ENCODE results near the gene NUP43. TPM values are rescaled to one million over a fixed set of nuclear protein-coding genes. Genes with fewer than 3 reads are reported as not detected.
"Not testable (repeated sequence)": the region's sequence is repeated elsewhere in the genome, so short reads cannot be mapped to it uniquely, and the experiment has no call there.

The NUP43 gene
- total and polyA plus RNA-seq, 9 donors, result 8.9 to 37.3 (median 25.8) TPM

DNA sequence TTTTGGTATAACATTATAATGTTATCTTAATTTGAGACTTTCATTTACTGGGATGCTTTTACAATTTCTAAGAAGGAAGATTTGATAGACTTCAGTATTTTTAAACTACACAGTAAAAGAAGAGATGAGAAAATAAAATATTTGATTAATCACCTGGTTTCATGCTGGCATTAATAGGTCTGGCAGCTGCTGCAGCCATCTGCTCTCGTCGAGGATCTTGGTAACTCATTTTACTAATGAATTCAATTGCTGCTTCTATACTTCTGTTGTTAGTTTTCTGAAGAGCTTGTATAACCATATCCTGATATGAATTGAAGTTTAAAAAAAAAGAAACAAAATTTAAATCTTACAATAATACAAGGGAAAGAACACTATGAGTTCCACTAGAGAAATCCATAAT, 51.4 kb downstream of the NUP43 start:
- Histone ChIP-seq H3K27me3 (no peaks in the 10 kb centered on the region), H3K9me3 (no peaks in the 10 kb centered on the region), H3K4me1 (ENCODE audit: insufficient read depth) (peaks cover 2% of the 10 kb centered on the region), H3K4me3 (no peak overlapping the region), H3K27ac (no peak overlapping the region), H3K36me3 (no peaks in the 10 kb centered on the region)
- intact Hi-C loops (cut with DNase I), result no loop called here
- no peak for DNase-seq
- no peak for TF ChIP-seq CTCF (IDR thresholded peaks at IDR 0.05)
- no peak for TF ChIP-seq POLR2A (IDR thresholded peaks at IDR 0.05)
- TF ChIP-seq EP300 (IDR thresholded peaks at IDR 0.05), result no peak
- WGBS, 3 donors, result 60 to 70% (median 68%) methylated on average over 2 of the region's 2 CpGs

- no peaks in the 10 kb centered on the region for H3K4me1 ChIP-seq (ENCODE audit: insufficient read depth)
- no peak overlapping the region for H3K4me3 ChIP-seq
- no peak for TF ChIP-seq EP300 (IDR thresholded peaks at IDR 0.05)
- H3K27ac ChIP-seq, result no peak overlapping the region
- intact Hi-C loops (cut with DNase I), result no loop called here
- no peaks in the 10 kb centered on the region for H3K9me3 ChIP-seq
- WGBS, 3 donors, result 95 to 98% (median 96%) methylated on average over 2 of the region's 2 CpGs
- no peaks in the 10 kb centered on the region for H3K36me3 ChIP-seq
- no peaks in the 10 kb centered on the region for H3K27me3 ChIP-seq
- no peak for DNase-seq
Observed at GRCh38 chr6:149691201-149691600, 55.1 kb downstream of the NUP43 start.

DNA sequence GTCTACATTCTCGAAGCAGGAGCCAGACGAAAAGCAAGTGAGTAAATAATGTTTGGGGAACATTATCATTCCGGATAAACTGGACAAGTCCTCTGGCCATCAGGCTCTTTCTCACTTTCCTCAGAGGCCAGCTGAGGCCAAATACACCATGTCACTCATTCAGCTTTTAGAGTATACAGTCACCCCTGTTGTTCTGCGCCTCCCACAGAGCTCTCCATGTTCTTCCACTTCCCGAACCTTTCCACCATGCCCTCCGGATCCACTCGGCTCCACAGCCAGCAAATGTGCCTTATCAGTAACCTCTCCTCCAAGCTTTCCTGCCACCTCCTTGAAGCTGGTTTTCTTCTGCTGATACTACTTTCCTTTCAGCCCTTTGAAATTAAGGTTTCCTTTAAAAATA, 60.1 kb downstream of the NUP43 start:
- Histone ChIP-seq H3K9me3 (no peaks in the 10 kb centered on the region), H3K4me1 (ENCODE audit: insufficient read depth) (no peaks in the 10 kb centered on the region), H3K27me3 (no peaks in the 10 kb centered on the region), H3K4me3 (no peak overlapping the region), H3K36me3 (no peaks in the 10 kb centered on the region), H3K27ac (no peak overlapping the region)
- intact Hi-C loops (cut with DNase I), result no loop called here
- WGBS, 3 donors, result 68 to 73% (median 70%) methylated on average over 7 of the region's 7 CpGs
- TF ChIP-seq EP300 (IDR thresholded peaks at IDR 0.05) (no peak), POLR2A (IDR thresholded peaks at IDR 0.05) (no peak), CTCF (IDR thresholded peaks at IDR 0.05) (no peak)
- no peak for DNase-seq

DNA sequence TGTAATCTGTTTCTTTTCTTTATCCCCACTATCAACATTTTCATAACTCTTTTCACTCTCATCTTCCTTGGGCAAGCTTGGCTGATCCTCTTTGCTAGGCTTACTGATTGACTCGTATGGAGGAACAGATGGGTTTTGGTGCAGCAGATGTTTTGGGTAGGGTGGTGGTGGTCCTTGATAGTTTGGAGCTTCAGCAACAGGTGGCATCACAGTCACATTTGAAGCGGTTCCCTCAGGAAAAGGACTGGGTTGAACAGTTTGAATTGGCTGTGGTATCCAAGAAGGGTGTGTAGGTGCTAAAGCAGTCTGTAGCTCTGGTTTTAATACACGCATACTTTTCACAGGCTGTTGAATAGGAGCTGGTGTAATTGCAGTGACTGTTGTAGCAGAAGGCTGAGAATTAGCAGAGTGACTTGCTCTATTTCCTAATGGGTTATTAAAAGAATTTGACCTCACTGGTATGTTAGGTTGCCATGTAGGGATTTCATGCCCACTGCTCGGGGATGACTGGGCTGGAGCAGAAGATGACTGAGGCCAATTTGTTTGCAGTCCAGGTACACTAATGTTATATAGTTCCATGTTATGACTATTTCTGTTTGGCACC, 63.0 kb downstream of the NUP43 start:
- H3K9me3 ChIP-seq, result no peaks in the 10 kb centered on the region
- intact Hi-C loops (cut with DNase I), result no loop called here
- no peaks in the 10 kb centered on the region for H3K27me3 ChIP-seq
- H3K4me1 ChIP-seq (ENCODE audit: insufficient read depth), result no peaks in the 10 kb centered on the region
- WGBS, 3 donors, result 92 to 95% (median 93%) methylated on average over 4 of the region's 4 CpGs
- no peak overlapping the region for H3K27ac ChIP-seq
- TF ChIP-seq EP300 (IDR thresholded peaks at IDR 0.05), result no peak
- TF ChIP-seq CTCF (IDR thresholded peaks at IDR 0.05), result no peak
- no peak for TF ChIP-seq POLR2A (IDR thresholded peaks at IDR 0.05)
- DNase-seq, result no peak
- no peaks in the 10 kb centered on the region for H3K36me3 ChIP-seq
- no peak overlapping the region for H3K4me3 ChIP-seq

DNA sequence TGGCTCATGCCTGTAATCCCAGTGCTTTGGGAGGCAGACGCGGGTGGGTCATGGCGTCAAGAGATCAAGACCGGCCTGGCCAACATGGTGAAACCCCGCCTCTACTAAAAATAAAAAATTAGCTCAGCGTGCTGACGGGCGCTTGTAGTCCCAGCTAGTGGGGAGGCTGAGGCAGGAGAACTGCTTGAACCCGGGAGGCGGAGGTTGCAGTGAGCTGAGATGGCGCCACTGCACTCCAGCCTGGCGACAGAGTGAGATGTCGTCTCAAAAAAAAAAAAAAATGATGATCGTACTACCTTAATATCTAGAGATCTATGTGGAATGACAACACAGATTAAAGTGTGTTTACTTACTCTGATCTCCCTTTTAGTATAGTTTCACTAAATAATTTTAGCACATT, 64.5 kb downstream of the NUP43 start:
- H3K4me3 ChIP-seq; intact Hi-C loops (cut with DNase I); H3K4me1 ChIP-seq (ENCODE audit: insufficient read depth); DNase-seq; H3K27ac ChIP-seq; H3K36me3 ChIP-seq; H3K9me3 ChIP-seq; H3K27me3 ChIP-seq: not testable (repeated sequence)
- whole genome bisulfite sequencing, 3 donors, result 94 to 96% (median 95%) methylated on average over 14 of the region's 14 CpGs
